HG02759 (cell line): ENCODE results near the gene NAV1.
"Not testable (repeated sequence)": the region's sequence is repeated elsewhere in the genome, so short reads cannot be mapped to it uniquely, and the experiment has no call there.

Experiments used
- ATAC-seq: cut with Tn5 transposase; IDR thresholded peaks from one replicate; pipeline ENCODE4 v1.9.1; 2021; ENCODE audit warnings: mild to moderate bottlenecking, moderate library complexity; ENCODE audit not compliant: unreplicated experiment

The NAV1 gene

GRCh38 chr1:201563941-201564340 is 25.0 kb downstream of the NAV1 start:
- no peak for ATAC-seq

- ATAC-seq, result no peak
Observed at GRCh38 chr1:201565024-201565730, 26.2 kb downstream of the NAV1 start.

- no peak for ATAC-seq
Observed at GRCh38 chr1:201565771-201566528, 27.0 kb downstream of the NAV1 start.

- ATAC-seq, result no peak
Observed at GRCh38 chr1:201566529-201566823, 27.5 kb downstream of the NAV1 start.

- no peak for ATAC-seq
Observed at GRCh38 chr1:201566933-201567801, 28.2 kb downstream of the NAV1 start.

- ATAC-seq, result no peak
Observed at GRCh38 chr1:201568265-201568664, 29.3 kb downstream of the NAV1 start.

GRCh38 chr1:201568859-201569294 is 29.9 kb downstream of the NAV1 start:
- no peak for ATAC-seq

- ATAC-seq, result no peak
Observed at GRCh38 chr1:201570181-201570885, 31.4 kb downstream of the NAV1 start.

- ATAC-seq, result no peak
Observed at GRCh38 chr1:201570886-201571624, 32.1 kb downstream of the NAV1 start.

GRCh38 chr1:201573030-201573429 is 34.1 kb downstream of the NAV1 start:
- no peak for ATAC-seq

GRCh38 chr1:201573923-201574322 is 35.0 kb downstream of the NAV1 start:
- ATAC-seq, result no peak

GRCh38 chr1:201575912-201576311 is 37.0 kb downstream of the NAV1 start:
- no peak for ATAC-seq

GRCh38 chr1:201576914-201577313 is 38.0 kb downstream of the NAV1 start:
- ATAC-seq, result no peak

- no peak for ATAC-seq
Observed at GRCh38 chr1:201578008-201578888, 39.3 kb downstream of the NAV1 start.

GRCh38 chr1:201581371-201581770 is 42.4 kb downstream of the NAV1 start:
- ATAC-seq, result not testable (repeated sequence)

GRCh38 chr1:201582705-201583442 is 43.9 kb downstream of the NAV1 start:
- ATAC-seq, result no peak

GRCh38 chr1:201583663-201584062 is 44.7 kb downstream of the NAV1 start:
- ATAC-seq, result no peak

GRCh38 chr1:201584471-201585092 is 45.7 kb downstream of the NAV1 start:
- ATAC-seq, result no peak
